Medulla oblongata (tissue), 1 donor: Measurements from ENCODE around the gene MAB21L1.
A peak's percentile ranks its signal among the peaks of the same experiment; 100 is the strongest.

Experiments used
- DNase-seq: peaks from one replicate; pipeline ENCODE4 v3.0.0-alpha.2; 2015; ENCODE audit errors: extremely low spot score

MAB21L1 gene

DNA sequence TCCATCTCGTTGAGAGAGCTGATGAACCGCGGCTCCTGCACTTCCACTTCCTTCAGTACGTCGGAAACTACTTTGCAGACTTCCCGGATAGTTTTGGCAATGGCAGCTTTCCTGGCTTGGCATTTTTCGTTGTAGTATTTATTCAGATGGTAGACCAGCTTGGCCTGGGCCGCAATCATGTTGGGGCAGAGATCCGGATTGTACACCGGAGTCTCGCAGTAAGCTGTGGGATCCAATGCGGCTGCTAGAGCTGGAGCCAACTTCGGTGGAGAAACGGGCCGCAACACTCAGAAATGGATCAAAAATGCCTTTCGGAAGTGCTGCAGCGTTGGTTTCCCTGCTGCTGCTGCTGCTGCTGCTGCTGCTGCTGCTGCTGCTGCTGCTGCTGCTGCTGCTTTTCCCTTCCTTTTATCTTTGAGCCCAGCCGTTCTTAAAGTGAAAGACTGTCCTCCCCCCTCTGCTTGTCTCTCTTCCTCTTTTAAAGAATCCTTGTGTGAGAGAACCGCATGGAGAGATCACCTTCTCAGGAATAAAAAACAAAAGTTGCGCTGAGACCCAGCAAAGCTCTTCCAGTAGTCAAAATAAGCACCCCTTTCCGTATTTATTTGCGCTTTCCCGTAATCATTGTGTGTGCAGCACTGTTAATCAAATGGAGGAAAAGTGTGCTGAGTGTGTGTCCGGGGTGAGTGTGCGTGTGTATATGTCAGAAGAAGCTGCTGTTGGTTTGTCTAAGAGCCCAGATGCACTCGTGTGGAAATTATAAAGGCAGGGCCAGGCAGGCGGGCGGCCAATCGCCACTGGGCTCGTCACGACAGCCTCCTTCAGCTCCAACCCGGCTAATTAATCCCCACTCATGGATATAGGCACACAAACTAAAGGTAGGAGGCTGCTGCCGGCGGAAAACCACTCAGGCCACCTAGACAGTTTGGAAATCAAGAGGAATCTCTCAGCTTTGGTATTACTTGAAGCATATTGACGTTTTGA, at the start of gene MAB21L1:
MAB21L1 (minus strand) TSS at position 730 of the 984 bp plus-strand sequence; CDS start at position 179, 551 bp downstream.
- DNase-seq, result peak; percentile 42

DNA sequence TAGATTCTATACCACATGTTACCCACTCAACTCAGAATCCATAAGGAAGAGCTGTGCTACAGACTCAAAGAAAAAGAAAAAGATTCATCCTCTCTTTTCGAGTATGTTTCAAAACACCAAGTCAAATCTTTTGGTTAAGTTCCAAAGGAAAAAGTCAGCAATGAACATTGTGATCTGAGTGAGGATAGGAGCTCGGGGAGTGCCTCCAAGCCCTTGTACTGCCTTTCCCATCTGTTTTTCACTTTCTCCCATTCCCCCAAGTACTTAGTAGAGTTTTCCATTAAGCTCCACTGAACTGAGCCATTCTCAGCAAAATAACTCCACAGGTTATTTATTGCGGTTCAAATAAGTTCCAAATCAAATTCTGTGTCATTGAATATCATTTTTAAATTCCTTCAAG, 47.7 kb upstream of the MAB21L1 start:
- no peak for DNase-seq

DNA sequence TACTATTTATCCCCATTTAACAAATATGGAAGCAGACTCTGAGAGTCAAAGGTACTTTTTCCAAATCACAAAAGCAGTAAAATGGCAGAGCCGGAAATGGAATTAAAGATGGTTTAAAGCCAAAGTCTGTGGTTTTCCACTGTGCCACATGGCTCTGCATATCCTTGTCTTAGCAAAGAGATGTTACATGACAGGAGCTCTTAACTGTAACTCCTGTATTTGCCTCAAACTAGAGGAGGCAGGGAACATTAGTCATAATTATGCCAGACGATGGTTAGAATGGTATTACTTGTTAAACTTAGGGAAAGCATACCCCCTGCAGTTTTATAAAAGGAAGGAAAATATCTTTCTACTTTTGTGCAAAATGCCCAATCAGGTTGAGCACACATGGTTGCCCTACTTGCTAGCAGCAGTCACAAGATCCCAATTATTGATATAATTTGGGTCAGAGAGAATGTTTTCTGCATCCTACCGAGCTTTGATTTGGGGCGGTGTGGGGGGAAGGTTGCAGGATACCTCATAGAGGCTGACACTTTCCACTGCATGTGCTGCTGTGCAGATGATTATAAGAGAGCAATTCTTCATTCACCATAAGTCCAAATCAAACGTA, 42.0 kb upstream of the MAB21L1 start:
- DNase-seq, result no peak

DNA sequence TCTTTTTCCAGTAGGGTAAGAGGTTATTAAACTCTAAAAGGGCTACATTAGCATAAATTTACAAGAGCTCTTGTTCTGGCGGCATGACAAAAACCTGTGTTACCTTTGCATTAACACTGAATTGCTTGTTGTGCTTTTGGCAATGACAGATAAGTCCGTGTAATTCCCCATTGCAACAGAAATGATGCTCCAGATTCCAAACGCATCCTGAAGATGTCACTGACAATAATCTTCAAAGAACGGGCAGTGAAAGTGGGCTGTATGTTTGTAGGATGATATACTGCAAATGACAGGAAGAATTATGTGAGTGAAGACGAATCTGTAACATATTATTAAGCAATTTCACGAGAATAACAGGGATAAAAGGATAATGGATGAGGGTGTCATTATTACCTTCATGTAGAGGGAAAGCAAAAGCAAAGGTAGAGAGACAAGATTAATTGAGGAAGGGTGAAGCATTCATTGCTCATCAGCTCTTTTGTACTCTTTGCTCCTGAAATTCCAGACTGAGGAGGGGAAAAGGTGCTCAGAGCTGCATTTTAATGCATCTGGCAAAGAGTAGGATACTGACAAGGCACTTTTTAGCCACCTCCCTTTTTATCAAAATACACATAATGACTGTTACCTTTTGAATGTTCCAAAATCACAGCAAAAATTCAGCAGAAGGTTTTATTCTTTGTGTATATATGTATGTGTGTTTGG, 38.5 kb upstream of the MAB21L1 start:
- no peak for DNase-seq

DNA sequence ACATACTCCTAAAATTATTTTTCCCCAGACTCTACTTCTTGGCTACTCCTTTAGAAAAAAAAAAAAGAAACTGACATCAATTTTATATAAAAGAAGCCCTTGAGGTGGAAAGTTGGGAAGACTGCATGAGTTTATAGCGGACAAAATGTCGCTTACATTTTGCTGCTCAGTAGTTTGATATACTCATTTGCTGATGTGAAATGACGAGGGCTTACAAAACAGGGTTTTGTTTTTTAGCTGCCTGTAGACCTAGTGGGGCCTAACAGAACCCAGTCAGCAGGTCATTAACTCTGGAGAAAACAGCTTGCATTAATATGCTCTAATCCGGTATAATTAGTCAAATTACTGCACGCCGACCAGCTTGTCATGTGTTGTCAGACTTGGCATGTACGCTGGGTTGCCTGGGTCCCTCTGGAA, 37.6 kb upstream of the MAB21L1 start:
- DNase-seq, result peak; percentile 6

DNA sequence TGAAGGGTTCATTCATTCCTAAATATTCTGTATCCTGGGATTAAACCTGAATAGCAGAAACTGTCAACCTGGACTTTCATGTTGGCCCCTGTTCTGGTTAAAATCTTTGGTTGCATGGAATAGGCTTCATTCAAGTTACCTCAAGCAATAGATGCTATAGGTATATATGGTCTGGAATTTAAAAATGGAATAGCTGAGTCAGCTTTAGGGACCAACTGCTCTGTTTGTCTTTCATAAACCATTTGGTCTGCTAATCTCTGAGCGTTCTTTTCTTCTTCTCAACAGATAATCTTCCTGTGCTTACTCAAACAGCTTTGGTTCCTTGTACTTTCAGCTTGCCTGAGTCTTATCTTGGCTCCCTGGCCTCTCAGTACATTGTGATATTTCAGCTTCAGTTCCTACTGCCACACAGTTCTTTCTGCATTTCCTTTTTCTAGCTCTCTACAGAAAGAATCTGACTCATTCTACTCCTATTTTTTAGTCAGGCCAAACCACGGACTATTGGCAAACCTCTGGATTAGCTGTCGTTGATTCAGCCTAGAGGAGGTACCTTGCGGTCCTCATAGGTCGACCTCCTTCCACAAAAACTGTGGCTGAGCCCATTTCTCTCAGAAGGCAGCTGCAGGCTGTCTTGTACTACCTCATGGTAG, 35.9 kb upstream of the MAB21L1 start:
- no peak for DNase-seq

DNA sequence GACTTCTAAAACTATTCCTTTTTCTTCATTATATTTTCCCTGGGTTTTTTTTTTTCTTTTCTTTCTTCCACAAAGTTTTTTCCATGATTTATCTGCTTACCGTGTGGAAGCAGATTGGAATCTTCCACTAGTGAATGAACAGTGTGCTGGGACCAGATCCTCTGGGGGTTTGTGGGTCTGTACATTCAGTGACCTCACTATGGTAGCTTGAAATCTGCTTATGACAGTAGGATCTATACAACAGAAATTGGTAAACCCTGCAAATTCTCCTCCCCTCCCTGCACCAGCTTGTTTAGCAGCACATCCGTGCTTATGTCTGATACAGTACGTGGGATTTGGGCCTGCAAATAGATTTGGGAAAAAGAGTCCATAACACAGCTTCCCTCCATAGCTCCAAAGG, 26.0 kb upstream of the MAB21L1 start:
- DNase-seq, result no peak

DNA sequence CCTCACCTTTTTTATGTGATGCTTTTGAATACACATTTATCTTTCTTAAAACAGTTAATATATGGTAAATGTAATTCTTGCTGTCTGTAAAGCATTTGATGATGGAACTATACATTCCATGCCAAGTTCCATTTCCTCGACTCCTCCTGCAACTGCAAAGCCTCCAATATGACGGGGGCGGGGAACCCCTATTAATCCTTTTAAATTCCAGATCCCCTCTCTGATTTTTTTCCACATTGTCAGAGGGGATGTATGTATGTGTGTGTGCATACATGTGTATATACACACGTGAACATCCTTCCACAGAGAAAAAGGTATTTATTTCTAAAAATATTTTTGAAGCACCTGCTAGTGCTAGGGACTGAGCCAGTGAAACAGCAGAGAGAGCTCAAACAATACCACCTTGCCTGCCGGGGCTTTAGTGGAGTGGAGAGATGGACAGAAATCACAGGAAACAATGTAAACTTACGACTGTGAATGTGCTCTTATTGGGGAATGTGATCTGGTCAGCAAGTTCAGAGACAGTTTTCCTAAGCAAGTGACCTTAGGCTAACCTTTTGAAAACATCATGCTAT, 25.3 kb upstream of the MAB21L1 start:
- no peak for DNase-seq

DNA sequence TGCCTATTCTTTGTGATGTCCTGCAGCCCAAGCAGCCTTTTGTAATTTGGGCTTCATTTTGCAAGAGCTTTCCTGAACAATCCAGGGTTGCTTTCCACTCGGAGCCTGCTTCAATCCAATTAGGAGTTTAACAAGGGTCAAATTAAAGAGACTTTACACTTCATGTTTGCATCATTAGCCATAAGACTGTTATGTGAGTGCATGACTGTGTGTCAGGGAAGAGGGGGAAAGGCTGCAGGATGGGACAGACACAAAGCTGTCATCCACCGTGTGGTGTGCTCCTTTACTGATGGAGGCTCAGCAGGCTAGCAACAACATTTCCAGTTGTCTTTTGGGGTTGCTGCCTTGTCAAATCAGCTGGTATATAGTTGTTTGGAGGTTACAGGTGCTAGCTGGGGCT, 23.7 kb upstream of the MAB21L1 start:
- DNase-seq, result peak; percentile 10

DNA sequence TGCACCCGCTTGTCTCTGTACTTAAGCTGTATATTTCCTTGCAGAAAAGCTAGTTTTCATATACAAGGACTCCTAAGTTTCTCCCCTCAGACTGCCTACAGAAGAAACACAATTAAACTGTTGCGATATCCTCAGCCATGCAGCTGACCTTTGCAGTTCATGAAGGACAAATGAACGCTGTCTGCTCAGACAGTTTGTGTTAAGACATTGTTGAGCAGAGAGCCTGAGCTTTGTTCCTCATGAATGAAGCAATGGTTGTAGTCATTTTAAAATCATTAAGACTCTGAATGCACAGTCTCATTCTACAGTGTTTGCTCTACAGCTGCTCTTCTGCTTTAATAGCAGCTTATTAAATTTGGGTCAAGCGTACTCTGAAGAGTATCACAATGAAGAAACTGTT, 23.2 kb upstream of the MAB21L1 start:
- DNase-seq, result peak; percentile 27

DNA sequence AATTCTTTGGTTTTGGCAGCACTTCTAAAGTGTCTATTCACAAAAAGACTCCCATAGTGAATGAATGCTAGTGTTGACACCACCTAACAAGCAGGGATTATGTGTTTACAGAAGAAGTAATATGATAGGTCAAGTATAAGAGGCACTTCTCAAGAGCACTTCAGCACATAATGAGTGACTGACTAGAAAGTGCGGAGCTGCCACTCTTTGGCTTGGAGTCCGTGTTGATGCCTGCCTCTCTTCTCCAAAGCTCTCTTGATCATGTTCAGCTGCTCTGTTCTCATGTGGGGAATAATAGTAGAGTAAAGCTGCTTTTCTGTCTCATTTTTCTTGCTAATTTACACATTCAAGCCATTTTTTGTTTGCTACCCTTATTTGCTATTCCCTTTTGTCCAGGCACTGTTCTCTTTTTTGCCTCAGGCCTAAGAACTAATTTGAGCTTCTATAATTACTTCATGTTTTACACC, 22.7 kb upstream of the MAB21L1 start:
- DNase-seq, result peak; percentile 16

DNA sequence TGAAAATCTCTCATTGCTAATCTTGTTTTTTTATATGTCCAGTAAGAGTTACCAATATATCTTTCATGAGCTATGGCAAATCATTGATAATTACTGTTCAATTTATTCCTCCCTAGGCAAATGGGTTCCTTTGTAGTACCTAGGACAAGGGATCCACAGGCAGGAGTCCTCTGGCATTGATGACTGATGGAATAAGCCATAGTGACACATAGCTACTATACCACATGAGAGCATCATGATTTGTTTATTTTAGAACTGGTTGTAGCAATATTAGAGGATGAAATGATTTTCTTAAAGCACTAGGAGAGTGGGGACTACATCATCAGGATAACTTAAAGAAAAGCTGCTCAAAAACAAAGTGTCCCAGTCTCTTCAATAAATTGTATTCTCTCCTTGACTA, 21.7 kb upstream of the MAB21L1 start:
- no peak for DNase-seq

DNA sequence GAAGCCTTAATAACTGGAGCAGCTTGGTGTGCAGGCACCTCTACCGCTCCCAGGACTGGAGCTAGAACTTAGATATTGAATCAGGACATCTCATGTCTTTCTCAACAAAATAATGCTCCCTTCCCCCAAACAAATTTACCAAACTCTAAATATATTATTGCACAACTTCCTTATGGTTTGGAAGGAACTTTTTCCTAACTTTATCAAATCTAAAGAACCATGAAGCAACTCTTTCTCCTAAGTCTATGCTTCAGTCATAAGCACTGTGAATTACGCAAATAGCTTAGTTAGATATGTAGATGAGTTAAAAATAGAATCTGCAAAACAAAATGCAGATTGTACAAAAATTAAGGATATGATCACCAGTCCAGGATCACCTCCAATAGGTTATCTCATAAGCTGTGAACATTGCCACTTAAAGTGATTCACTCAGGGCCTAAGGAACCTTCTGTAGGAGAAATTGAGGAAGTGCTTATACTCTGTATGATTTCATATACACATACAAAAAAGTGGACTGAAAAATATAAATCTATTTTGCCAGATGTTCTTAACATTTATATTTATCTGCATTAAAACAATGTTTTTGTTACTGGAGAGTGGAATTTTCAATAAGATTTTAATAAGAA, 20.4 kb upstream of the MAB21L1 start:
- DNase-seq, result no peak

DNA sequence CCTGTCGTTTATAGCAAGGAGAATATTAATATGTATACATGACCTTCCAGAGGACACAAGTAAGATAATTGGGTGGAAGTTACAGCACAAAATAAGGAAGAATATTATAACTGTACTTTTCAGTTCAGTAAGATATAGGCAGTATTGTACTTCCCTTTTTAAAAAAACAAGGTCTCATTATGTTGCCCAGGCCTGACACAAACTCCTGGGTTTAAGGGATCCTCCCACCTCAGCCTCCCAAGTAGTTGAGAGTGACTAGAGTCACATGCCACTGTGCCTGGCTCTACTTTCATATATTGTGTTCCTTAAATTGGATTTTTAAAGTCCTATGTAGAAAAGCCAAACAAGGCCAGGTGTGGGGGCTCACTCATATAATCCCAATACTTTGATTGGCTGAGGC, 19.5 kb upstream of the MAB21L1 start:
- DNase-seq, result no peak

DNA sequence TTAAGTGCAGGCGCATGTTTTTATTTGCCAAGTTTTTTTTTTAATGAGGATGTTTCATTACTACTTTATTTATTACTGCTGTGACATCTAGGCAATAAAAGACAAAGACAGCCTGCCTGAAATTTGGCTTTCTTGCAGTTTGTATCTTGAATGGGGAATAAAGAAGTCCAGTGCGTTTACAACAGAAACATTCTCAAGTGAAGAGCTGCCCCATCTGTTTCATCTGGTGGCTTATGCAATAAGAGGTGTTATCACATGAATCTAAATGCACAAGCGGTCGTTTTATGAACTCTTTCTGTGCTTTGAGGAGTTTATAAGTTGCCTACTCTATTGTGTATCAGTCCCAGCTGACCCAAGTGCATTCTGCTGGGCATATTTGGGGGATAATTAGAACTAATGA, 12.6 kb upstream of the MAB21L1 start:
- DNase-seq, result no peak

DNA sequence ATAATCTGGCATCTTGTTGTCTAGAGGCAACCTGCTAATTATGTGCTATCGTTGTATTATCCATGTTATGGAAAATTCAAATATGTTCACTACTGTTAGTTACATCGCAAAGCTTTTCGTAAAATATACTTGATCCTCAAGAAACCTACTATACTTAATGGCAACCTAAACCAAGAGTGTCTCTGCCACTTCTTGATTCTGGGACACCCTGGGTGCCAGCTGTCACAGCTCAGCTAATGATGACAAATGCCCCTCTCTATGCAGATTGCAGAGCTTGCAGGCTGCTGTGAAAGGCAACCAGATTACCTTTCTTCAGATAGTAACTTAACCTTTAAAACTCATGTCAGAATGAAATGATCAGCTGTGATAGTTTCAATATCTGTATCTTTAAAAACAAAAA, 8.9 kb upstream of the MAB21L1 start:
- DNase-seq, result no peak

DNA sequence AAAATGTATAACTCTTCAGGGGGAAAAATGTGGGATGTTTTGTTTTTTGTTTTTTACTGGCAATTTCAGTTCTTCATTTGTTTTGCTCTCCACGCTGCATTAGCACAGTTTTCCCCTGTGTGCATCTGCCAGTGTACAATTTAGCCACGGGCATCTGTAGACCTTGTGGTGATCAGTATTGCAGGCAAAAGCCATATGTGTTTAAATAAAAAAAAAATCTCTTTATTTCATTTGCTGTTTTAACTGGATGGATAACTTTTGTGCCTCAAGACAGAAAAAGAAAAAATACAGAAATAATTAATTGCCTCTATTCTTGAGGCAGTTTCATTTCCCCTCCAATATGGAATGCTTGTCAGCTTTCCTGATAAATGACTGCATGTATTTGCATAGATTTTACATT, 7.9 kb upstream of the MAB21L1 start:
- no peak for DNase-seq

DNA sequence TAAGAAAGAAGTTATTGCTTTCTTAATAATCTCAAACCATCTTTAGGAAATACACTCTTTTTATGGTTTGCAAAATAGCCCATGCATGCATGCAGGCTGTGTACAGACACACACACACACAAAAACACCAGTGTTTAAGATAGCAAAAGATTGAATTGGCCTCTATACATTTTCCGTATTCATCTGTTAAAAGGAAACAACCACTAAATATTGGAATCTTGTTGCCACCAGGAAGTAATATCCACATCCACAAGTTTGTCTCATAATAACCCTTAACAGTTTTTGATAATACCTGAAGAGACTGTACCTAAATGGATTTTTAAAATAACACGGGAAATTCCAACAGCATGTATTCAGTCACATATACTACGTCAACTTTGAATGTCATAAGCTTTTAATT, 7.3 kb upstream of the MAB21L1 start:
- no peak for DNase-seq

DNA sequence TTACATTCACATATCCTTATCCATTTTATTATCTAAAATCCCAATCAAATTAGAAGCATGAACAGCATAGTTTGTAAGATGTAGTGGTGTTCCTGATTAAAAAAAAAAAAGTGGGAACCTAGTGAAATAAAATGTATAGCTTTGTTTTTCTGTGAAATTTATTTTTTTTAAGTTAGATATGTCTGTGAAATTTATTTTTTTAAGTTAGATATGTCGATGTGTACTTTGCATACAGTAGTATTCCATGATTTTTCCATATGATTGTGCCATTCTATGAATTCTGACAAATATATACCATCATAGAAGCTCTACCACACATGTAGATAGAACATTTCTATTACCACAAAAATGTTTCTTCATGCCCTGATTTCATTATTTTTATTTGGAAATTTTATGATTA, 6.0 kb upstream of the MAB21L1 start:
- no peak for DNase-seq

DNA sequence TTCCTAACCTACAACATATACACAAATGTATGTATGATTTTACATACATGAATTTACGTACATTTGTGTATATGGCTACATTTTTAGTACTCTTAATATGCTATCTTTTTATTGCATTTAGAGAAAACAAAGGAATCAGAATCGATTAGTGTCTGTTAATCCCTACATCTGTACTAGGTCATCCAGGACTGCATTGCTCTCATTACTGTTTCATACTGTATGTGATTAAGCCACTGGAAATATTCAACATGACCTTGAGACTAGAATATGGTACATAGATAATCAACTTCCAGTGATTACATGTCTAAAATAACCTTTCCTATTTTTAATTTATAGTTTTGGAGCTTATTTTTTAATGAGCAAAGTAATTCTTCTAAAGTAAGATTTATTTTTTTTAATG, 5.3 kb upstream of the MAB21L1 start:
- DNase-seq, result no peak

DNA sequence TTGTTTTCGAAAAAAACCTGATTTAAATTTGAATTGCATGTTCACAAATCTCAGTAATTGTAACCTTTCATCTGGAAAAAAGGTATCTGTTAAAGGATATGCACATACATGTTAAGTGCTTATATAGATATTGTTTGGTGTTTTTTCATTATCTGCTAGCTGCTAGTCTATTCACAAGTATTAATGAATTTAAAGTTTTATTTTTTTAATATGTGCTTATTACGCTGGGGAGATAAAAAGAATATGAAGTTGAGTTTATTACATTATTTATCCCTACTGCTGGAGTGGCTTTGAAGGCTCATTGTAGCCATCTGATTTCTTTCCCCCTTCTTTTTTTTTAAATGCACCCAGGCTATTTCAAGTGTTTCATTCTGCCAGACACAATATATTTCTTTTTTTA, 3.9 kb upstream of the MAB21L1 start:
- no peak for DNase-seq
